ENCODE measurements around the gene BUD23.

GRCh38 chr7:73730485-73730884 is 47.1 kb downstream of the BUD23 start:
- TF ChIP-seq, protein P1, sequence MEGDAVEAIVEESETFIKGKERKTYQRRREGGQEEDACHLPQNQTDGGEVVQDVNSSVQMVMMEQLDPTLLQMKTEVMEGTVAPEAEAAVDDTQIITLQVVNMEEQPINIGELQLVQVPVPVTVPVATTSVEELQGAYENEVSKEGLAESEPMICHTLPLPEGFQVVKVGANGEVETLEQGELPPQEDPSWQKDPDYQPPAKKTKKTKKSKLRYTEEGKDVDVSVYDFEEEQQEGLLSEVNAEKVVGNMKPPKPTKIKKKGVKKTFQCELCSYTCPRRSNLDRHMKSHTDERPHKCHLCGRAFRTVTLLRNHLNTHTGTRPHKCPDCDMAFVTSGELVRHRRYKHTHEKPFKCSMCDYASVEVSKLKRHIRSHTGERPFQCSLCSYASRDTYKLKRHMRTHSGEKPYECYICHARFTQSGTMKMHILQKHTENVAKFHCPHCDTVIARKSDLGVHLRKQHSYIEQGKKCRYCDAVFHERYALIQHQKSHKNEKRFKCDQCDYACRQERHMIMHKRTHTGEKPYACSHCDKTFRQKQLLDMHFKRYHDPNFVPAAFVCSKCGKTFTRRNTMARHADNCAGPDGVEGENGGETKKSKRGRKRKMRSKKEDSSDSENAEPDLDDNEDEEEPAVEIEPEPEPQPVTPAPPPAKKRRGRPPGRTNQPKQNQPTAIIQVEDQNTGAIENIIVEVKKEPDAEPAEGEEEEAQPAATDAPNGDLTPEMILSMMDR (IDR thresholded peaks at IDR 0.05 in 8 of 11, conservative IDR thresholded peaks at IDR 0.05 in 3 of 11): no peak
- no peak for TF ChIP-seq POLR2A (IDR thresholded peaks at IDR 0.05)
- TF ChIP-seq POLR2AphosphoS5 (IDR thresholded peaks at IDR 0.05): no peak

Data from spleen (tissue), 7 donors.